Smooth muscle cell (in vitro differentiated cells): ENCODE data around the gene SIPA1L3. TPM values are rescaled to one million over a fixed set of nuclear protein-coding genes. Genes with fewer than 3 reads are reported as not detected.

Experiments
- DNase-seq: peaks from one replicate; lab custom pipeline; 2025; ENCODE audit not compliant: unreplicated experiment; lab: John Stamatoyannopoulos, UW
- H2AFZ ChIP-seq: fragments of 200-600 bp; sonication (generic); 2 replicates; pipeline ENCODE4 v1.6.0; 2016; ENCODE audit warnings: antibody characterized with exemption, low read depth, mild to moderate bottlenecking
- H3F3A ChIP-seq: fragments of 200-600 bp; sonication (generic); 2 replicates; pipeline ENCODE4 v1.6.0; 2017; ENCODE audit warnings: antibody characterized with exemption, low read depth
- H3K27ac ChIP-seq: fragments of 200-600 bp; sonication (generic); 2 replicates; pipeline ENCODE4 v1.5.1; 2016; ENCODE audit warnings: low read depth, mild to moderate bottlenecking
- H3K27me3 ChIP-seq: fragments of 200-600 bp; sonication (generic); 2 replicates; pipeline ENCODE4 v1.6.1; 2016; ENCODE audit warnings: low read depth, mild to moderate bottlenecking
- H3K36me3 ChIP-seq: fragments of 200-600 bp; sonication (generic); 2 replicates; pipeline ENCODE4 v1.5.1; 2016; ENCODE audit warnings: low read depth
- H3K4me1 ChIP-seq: fragments of 200-600 bp; sonication (generic); 2 replicates; pipeline ENCODE4 v1.5.1; 2016; ENCODE audit warnings: low read depth
- H3K4me2 ChIP-seq: fragments of 200-600 bp; sonication (generic); 2 replicates; pipeline ENCODE4 v1.6.0; 2016; ENCODE audit warnings: mild to moderate bottlenecking
- H3K4me3 ChIP-seq: fragments of 200-600 bp; sonication (generic); 2 replicates; pipeline ENCODE4 v1.5.1; 2016; ENCODE audit warnings: mild to moderate bottlenecking
- H3K79me2 ChIP-seq: fragments of 200-600 bp; sonication (generic); 2 replicates; pipeline ENCODE4 v1.6.0; 2016; ENCODE audit warnings: low read depth, mild to moderate bottlenecking
- H3K9ac ChIP-seq: fragments of 200-600 bp; sonication (generic); 2 replicates; pipeline ENCODE4 v1.6.0; 2016; ENCODE audit warnings: low read depth
- H3K9me3 ChIP-seq: fragments of 200-600 bp; sonication (generic); replicated peaks from 2 replicates; pipeline ENCODE4 v1.5.1; 2016; ENCODE audit warnings: low read depth
- H4K20me1 ChIP-seq: fragments of 200-600 bp; sonication (generic); 2 replicates; pipeline ENCODE4 v1.6.0; 2016; ENCODE audit warnings: low read depth
- WGBS: methylation state at CpG from one replicate; pipeline ENCODE4 v1.1.7; 2016; ENCODE audit warnings: low lambda C conversion rate; 5-methylcytosine and 5-hydroxymethylcytosine counted together
- polyA plus RNA-seq: library from polyadenylated mRNA; unstranded; fragments of >200 nt; fragmentation: Nextera tagmentation; extraction: Ambion mirVana; gene quantifications from 2 replicates; pipeline ENCODE4 v1.2.1, GENCODE V29; 2016
- total RNA-seq: library from RNA; depleted of rRNA; stranded (reverse); fragments of >200 nt; gene quantifications from 2 replicates; pipeline ENCODE4 v1.2.3, GENCODE V29; 2014
- TF ChIP-seq, protein P1 (sequence below): fragments of 200-600 bp; sonication (generic); IDR thresholded peaks from 2 replicates; pipeline ENCODE4 v1.5.1; 2017; ENCODE audit warnings: borderline replicate concordance, mild to moderate bottlenecking, antibody characterized with exemption; ENCODE audit not compliant: insufficient read depth, poor library complexity, severe bottlenecking

Gene SIPA1L3
- total and polyA plus RNA-seq, 2 experiments from 2014 or later = 6.5 to 7.6 TPM

DNA sequence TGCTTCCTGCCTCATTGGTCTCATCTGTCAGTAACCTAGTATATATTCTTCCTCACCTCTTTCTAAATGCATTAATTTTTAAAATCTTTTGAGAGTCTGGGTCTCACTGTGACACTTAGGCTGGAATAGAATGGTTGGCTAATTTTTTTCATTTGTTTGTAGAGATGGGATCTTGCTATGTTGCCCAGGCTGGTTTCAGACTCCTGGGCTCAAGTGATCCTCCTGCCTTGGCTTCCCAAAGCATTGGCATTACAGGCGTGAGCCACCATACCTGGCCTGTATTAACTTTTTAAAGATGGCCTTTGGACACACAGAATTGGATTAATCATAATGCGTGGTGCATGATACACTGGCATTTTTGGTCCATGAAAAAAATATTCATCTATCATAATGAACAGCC is 29.9 kb downstream of the SIPA1L3 start:
- peaks cover 17% of the 10 kb centered on the region for H3K4me1 ChIP-seq
- 97% methylated on average over 2 of the region's 2 CpGs for WGBS
- H3K27me3 ChIP-seq = no peaks in the 10 kb centered on the region
- no peak overlapping the region for H3K9ac ChIP-seq
- no peaks in the 10 kb centered on the region for H3K79me2 ChIP-seq
- no peak overlapping the region for H2AFZ ChIP-seq
- no peak overlapping the region for H3K4me2 ChIP-seq
- peaks cover 14% of the 10 kb centered on the region for H4K20me1 ChIP-seq
- no peaks in the 10 kb centered on the region for H3F3A ChIP-seq
- H3K36me3 ChIP-seq = no peaks in the 10 kb centered on the region
- DNase-seq = no peak
- H3K27ac ChIP-seq = no peak overlapping the region
- H3K4me3 ChIP-seq = no peak overlapping the region
- no peaks in the 10 kb centered on the region for H3K9me3 ChIP-seq
- TF ChIP-seq, protein P1, sequence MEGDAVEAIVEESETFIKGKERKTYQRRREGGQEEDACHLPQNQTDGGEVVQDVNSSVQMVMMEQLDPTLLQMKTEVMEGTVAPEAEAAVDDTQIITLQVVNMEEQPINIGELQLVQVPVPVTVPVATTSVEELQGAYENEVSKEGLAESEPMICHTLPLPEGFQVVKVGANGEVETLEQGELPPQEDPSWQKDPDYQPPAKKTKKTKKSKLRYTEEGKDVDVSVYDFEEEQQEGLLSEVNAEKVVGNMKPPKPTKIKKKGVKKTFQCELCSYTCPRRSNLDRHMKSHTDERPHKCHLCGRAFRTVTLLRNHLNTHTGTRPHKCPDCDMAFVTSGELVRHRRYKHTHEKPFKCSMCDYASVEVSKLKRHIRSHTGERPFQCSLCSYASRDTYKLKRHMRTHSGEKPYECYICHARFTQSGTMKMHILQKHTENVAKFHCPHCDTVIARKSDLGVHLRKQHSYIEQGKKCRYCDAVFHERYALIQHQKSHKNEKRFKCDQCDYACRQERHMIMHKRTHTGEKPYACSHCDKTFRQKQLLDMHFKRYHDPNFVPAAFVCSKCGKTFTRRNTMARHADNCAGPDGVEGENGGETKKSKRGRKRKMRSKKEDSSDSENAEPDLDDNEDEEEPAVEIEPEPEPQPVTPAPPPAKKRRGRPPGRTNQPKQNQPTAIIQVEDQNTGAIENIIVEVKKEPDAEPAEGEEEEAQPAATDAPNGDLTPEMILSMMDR = no peak

DNA sequence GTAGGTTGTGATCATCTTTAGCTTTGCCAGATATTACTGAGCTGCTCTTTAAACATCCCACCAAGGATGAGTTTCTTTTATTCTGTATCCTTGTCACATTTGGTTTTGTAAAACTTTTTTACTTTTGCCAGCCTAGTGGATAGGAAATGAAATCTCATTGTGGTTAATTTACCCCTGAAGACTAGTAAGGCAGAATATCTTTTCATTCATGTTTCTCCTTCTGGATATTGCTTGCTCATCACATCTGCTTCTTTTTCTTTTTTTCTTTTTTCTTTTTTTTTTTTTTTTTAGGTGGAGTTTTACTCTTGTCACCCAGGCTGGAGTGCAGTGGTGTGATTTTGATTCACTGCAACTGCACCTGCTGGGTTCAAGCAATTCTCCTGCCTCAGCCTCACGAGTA is 31.3 kb downstream of the SIPA1L3 start:
- no peaks in the 10 kb centered on the region for H3K36me3 ChIP-seq
- H4K20me1 ChIP-seq = peaks cover 7% of the 10 kb centered on the region
- H3K9me3 ChIP-seq = no peaks in the 10 kb centered on the region
- no peaks in the 10 kb centered on the region for H3F3A ChIP-seq
- no peaks in the 10 kb centered on the region for H3K27me3 ChIP-seq
- no peak for DNase-seq
- H3K4me2 ChIP-seq = no peak overlapping the region
- no peak overlapping the region for H3K4me3 ChIP-seq
- 100% methylated on average over 1 of the region's 1 CpG for WGBS
- TF ChIP-seq, protein P1 = no peak
- H3K9ac ChIP-seq = no peak overlapping the region
- H3K4me1 ChIP-seq = peaks cover 4% of the 10 kb centered on the region
- no peak overlapping the region for H2AFZ ChIP-seq
- H3K79me2 ChIP-seq = no peaks in the 10 kb centered on the region
- no peak overlapping the region for H3K27ac ChIP-seq

DNA sequence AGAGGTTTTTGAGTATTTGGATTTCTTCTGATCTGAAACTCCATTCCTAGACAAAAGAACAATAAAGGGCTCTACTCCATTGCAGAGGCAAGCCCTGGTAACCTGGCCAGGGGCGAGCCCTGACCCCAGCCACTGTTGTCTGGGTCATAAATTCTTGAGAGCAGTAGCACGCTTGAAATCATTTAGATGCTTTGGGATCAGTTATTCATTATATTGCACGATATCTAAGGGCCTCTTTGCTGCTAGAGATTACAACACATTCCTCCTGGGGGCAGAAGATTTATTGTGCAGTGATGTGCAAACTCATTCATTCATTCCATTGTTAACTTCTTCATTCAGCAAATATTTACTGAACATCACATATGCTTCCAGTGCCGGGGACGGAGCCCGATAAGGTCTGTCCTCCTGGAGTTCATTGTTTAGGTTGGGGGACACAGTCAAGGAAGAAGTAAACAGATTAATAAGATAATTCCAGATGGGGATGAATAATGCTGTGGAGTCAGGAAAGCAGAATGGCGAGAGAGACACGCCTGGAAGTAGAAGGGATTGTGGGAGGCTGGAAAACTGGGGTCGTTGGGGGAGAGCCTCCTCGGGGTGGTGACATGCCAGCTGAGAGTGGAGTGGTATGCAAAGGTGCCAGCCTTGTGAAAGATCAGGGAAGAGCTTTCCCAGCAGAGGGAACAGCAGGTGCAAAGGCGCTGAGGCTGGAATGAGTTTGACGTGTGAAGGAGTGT is 34.9 kb downstream of the SIPA1L3 start:
- H4K20me1 ChIP-seq = no peaks in the 10 kb centered on the region
- H3K4me1 ChIP-seq = no peaks in the 10 kb centered on the region
- H3K27ac ChIP-seq = no peak overlapping the region
- H3K36me3 ChIP-seq = no peaks in the 10 kb centered on the region
- H3F3A ChIP-seq = no peaks in the 10 kb centered on the region
- no peak overlapping the region for H3K4me3 ChIP-seq
- peaks cover 11% of the 10 kb centered on the region for H3K79me2 ChIP-seq
- 92% methylated on average over 10 of the region's 12 CpGs for WGBS
- no peak overlapping the region for H3K9ac ChIP-seq
- H3K4me2 ChIP-seq = no peak overlapping the region
- no peaks in the 10 kb centered on the region for H3K9me3 ChIP-seq
- no peaks in the 10 kb centered on the region for H3K27me3 ChIP-seq
- no peak for DNase-seq
- H2AFZ ChIP-seq = no peak overlapping the region
- TF ChIP-seq, protein P1 = no peak

DNA sequence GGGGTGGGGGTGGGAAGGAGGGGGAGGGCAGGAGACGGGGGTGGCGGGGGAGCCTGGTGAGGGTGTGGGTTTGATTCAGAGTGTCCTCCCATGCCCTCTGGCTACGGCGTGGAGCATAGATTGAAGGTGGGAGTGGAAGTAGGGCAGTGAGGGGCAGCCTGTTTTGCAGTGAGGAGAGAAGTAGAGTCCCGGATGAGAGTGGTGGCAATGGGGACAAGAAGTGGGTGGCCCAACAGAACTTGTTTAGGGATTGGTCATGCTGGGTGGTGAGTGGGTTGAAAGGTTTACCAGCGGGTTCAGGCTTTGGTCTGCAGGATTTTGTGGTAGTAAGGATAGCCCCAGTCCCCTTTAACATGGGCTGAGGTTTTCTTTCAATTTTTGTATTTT is 35.5 kb downstream of the SIPA1L3 start:
- Histone ChIP-seq H3K27ac (no peak overlapping the region), H3K4me3 (no peak overlapping the region), H3K27me3 (no peaks in the 10 kb centered on the region), H3K79me2 (peaks cover 11% of the 10 kb centered on the region), H3K4me1 (no peaks in the 10 kb centered on the region), H4K20me1 (no peaks in the 10 kb centered on the region), H3F3A (no peaks in the 10 kb centered on the region), H2AFZ (no peak overlapping the region), H3K4me2 (no peak overlapping the region), H3K36me3 (no peaks in the 10 kb centered on the region), H3K9ac (no peak overlapping the region), H3K9me3 (no peaks in the 10 kb centered on the region)
- TF ChIP-seq, protein P1 = no peak
- WGBS = 89% methylated on average over 4 of the region's 6 CpGs
- DNase-seq = no peak
